ENCODE data around the gene MARS1. TPM values are rescaled to one million over a fixed set of nuclear protein-coding genes. Genes with fewer than 3 reads are reported as not detected.
"Not testable (repeated sequence)": the region's sequence is repeated elsewhere in the genome, so short reads cannot be mapped to it uniquely, and the experiment has no call there.

MARS1 gene
- total RNA-seq: 100 to 1,000 TPM; 133 to 437 (median 224) TPM

DNA sequence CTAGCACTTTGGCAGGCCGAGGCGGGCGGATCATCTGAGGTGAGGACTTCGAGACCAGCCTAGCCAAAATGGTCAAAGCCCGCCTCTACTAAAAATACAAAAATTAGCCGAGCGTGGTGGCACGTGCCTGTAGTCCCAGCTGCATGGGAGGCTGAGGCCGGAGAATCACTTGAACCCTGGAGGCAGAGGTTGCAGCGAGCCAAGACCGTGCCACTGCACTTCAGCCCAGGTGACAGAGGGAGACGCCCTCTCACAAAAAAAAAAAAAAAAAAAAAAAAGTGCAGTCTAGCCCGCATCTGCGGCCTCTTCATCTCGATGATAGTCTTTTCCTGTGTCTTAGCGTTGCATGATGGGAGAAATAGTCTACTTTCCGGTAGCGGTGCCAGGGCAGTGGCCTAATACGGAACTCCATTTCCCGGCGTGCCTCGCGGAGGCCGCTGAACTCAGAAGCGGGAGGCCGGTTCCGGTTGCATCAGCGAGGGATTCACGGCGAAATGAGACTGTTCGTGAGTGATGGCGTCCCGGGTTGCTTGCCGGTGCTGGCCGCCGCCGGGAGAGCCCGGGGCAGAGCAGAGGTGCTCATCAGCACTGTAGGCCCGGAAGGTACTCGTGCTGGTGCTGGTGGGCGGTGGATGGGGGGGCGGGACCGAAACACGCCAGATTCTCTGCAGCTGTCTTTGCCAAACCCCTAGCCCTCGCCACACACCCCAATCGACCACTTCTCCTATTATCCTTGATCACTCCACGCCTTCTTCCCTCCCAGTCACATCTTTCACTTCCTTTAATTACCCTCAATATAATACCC, at the start of gene MARS1:
TSS of gene MARS1 (plus strand) at position 472 of the 805 bp plus-strand sequence. CDS start at position 495, 23 bp downstream.
- peaks cover 9 to 10% of the 10 kb centered on the region in 2 donors for H3K4me1 ChIP-seq (replicated peaks in 1 of 2)
- in situ Hi-C loops (cut with MboI; ENCODE audit: low pct_unique_long_range_greater_than_20kb in 2 of 9, low sequenced_read_pairs in 9 of 9, unreplicated experiment in 9 of 9): no loop called here
- H3K27ac ChIP-seq: peak within 1 kb of the TSS; percentile 96 to 97
- H3K4me3 ChIP-seq: peak within 1 kb of the TSS; percentile 86 to 99 (median 93)
- 0 to 17% (median 4%) methylated on average over 3 to 15 of the region's 47 CpGs; no CpG with 5 or more reads in 1 of the 10 experiments for WGBS, 10 experiments
- ATAC-seq (replicated peaks in 6 of 8): peak; percentile 93 to 99 (median 98)

GRCh38 chr12:57438400-57438799, 49.5 kb upstream of the MARS1 start:
- H3K4me1 ChIP-seq (replicated peaks in 1 of 2): no peaks in the 10 kb centered on the region
- H3K27ac ChIP-seq: no peak overlapping the region
- ATAC-seq (replicated peaks in 6 of 8): peak in 3 of 8 experiments; percentile 40 to 73 (median 70)
- 29 to 50% (median 31%) methylated on average over 1 of the region's 1 CpG; no CpG with 5 or more reads in 7 of the 10 experiments for WGBS, 10 experiments
- no peak overlapping the region for H3K4me3 ChIP-seq
- in situ Hi-C loops (cut with MboI; ENCODE audit: low pct_unique_long_range_greater_than_20kb in 2 of 9, low sequenced_read_pairs in 9 of 9, unreplicated experiment in 9 of 9): loop anchor here in 1 of 9 experiments (25.0 kb wide), 1 partner anchor 126 kb away; no protein-coding TSS in a partner anchor

GRCh38 chr12:57439762-57440266, 48.1 kb upstream of the MARS1 start:
- H3K4me3 ChIP-seq: no peak overlapping the region
- H3K4me1 ChIP-seq (replicated peaks in 1 of 2): no peaks in the 10 kb centered on the region
- no peak for ATAC-seq (replicated peaks in 6 of 8)
- H3K27ac ChIP-seq: no peak overlapping the region
- 46 to 100% (median 71%) methylated on average over 1 to 4 of the region's 4 CpGs for WGBS, 10 experiments
- in situ Hi-C loops (cut with MboI; ENCODE audit: low pct_unique_long_range_greater_than_20kb in 2 of 9, low sequenced_read_pairs in 9 of 9, unreplicated experiment in 9 of 9): loop anchor here in 1 of 9 experiments (25.0 kb wide), 1 partner anchor 128 kb away; no protein-coding TSS in a partner anchor

GRCh38 chr12:57441393-57441792, 46.5 kb upstream of the MARS1 start:
- H3K4me3 ChIP-seq; H3K4me1 ChIP-seq (replicated peaks in 1 of 2); H3K27ac ChIP-seq; ATAC-seq (replicated peaks in 6 of 8): not testable (repeated sequence)
- 40 to 100% (median 81%) methylated on average over 1 to 2 of the region's 2 CpGs; no CpG with 5 or more reads in 5 of the 10 experiments for WGBS, 10 experiments
- in situ Hi-C loops (cut with MboI; ENCODE audit: low pct_unique_long_range_greater_than_20kb in 2 of 9, low sequenced_read_pairs in 9 of 9, unreplicated experiment in 9 of 9): loop anchor here in 1 of 9 experiments (25.0 kb wide), 1 partner anchor 129 kb away; no protein-coding TSS in a partner anchor

- H3K4me3 ChIP-seq: no peak overlapping the region
- ATAC-seq (replicated peaks in 6 of 8): peak in 2 of 8 experiments; percentile 65 to 86
- H3K27ac ChIP-seq: no peak overlapping the region
- H3K4me1 ChIP-seq (replicated peaks in 1 of 2): no peaks in the 10 kb centered on the region
- 0 to 100% (median 29%) methylated on average over 1 of the region's 1 CpG; no CpG with 5 or more reads in 4 of the 10 experiments for WGBS, 10 experiments
- in situ Hi-C loops (cut with MboI; ENCODE audit: low pct_unique_long_range_greater_than_20kb in 2 of 9, low sequenced_read_pairs in 9 of 9, unreplicated experiment in 9 of 9): loop anchor here in 1 of 9 experiments (25.0 kb wide), 1 partner anchor 130 kb away; no protein-coding TSS in a partner anchor
Measured at GRCh38 chr12:57441846-57442427, 45.9 kb upstream of the MARS1 start.

GRCh38 chr12:57444337-57444736, 43.5 kb upstream of the MARS1 start:
- not testable (repeated sequence) for H3K4me1 ChIP-seq (replicated peaks in 1 of 2); H3K4me3 ChIP-seq; H3K27ac ChIP-seq; ATAC-seq (replicated peaks in 6 of 8)
- in situ Hi-C loops (cut with MboI; ENCODE audit: low pct_unique_long_range_greater_than_20kb in 2 of 9, low sequenced_read_pairs in 9 of 9, unreplicated experiment in 9 of 9): loop anchor here in 1 of 9 experiments (25.0 kb wide), 1 partner anchor 132 kb away; no protein-coding TSS in a partner anchor
- 0 to 100% (median 73%) methylated on average over 1 to 5 of the region's 6 CpGs; no CpG with 5 or more reads in 1 of the 10 experiments for WGBS, 10 experiments

DNA sequence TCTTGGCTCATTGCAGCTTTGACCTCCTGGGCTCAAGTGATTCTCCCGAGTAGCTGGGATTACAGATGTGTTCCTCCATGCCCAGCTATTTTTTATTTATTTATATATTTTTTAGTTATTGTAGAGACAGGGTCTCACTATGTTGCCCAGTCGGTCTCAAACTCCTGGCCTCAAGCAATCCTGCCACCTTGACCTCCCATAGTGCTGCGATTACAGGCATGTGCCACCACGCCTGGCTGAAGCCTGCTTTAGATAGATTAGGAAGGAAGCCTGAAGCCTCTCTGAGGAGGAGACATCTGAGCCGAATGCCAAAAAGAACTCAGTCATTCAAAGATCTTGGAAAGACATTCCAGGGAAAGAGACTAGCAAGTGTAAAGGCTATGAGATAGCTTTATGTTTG, 43.1 kb upstream of the MARS1 start:
- H3K27ac ChIP-seq: no peak overlapping the region
- 0 to 98% (median 81%) methylated on average over 1 to 5 of the region's 5 CpGs for WGBS, 10 experiments
- ATAC-seq (replicated peaks in 6 of 8): no peak
- H3K4me3 ChIP-seq: no peak overlapping the region
- in situ Hi-C loops (cut with MboI; ENCODE audit: low pct_unique_long_range_greater_than_20kb in 2 of 9, low sequenced_read_pairs in 9 of 9, unreplicated experiment in 9 of 9): loop anchor here in 1 of 9 experiments (25.0 kb wide), 1 partner anchor 132 kb away; no protein-coding TSS in a partner anchor
- no peaks in the 10 kb centered on the region for H3K4me1 ChIP-seq (replicated peaks in 1 of 2)

GRCh38 chr12:57446292-57446960, 41.4 kb upstream of the MARS1 start:
- 81 to 100% (median 94%) methylated on average over 1 to 6 of the region's 6 CpGs for WGBS, 10 experiments
- no peak overlapping the region for H3K4me3 ChIP-seq
- no peak overlapping the region for H3K27ac ChIP-seq
- in situ Hi-C loops (cut with MboI; ENCODE audit: low pct_unique_long_range_greater_than_20kb in 2 of 9, low sequenced_read_pairs in 9 of 9, unreplicated experiment in 9 of 9): loop anchor here in 1 of 9 experiments (25.0 kb wide), 1 partner anchor 134 kb away; no protein-coding TSS in a partner anchor
- ATAC-seq (replicated peaks in 6 of 8): no peak
- H3K4me1 ChIP-seq (replicated peaks in 1 of 2): no peaks in the 10 kb centered on the region

GRCh38 chr12:57448669-57449068, 39.2 kb upstream of the MARS1 start:
- 9 to 83% (median 70%) methylated on average over 1 to 2 of the region's 2 CpGs; no CpG with 5 or more reads in 1 of the 10 experiments for WGBS, 10 experiments
- in situ Hi-C loops (cut with MboI; ENCODE audit: low pct_unique_long_range_greater_than_20kb in 2 of 9, low sequenced_read_pairs in 9 of 9, unreplicated experiment in 9 of 9): loop anchor here in 1 of 9 experiments (25.0 kb wide), 1 partner anchor 136 kb away; no protein-coding TSS in a partner anchor
- Histone ChIP-seq H3K4me3 (no peak overlapping the region), H3K4me1 (replicated peaks in 1 of 2) (peaks cover 11 to 13% of the 10 kb centered on the region in 2 donors), H3K27ac (no peak overlapping the region)
- ATAC-seq (replicated peaks in 6 of 8): no peak

DNA sequence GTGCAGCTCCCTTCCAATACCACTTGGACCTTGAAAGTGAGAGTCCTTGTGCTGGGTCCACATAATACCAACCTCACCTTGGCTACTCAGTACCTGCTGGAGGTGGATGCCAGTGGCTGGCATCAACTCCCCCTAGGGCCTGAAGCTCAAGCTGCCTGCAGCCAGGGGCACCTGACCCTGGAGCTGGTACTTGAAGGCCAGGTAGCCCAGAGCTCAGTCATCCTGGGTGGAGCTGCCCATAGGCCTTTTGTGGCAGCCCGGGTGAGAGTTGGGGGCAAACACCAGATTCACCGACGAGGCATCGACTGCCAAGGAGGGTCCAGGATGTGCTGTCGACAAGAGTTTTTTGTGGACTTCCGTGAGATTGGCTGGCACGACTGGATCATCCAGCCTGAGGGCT, 38.5 kb upstream of the MARS1 start:
- Histone ChIP-seq H3K4me3 (no peak overlapping the region), H3K27ac (no peak overlapping the region)
- in situ Hi-C loops (cut with MboI; ENCODE audit: low pct_unique_long_range_greater_than_20kb in 2 of 9, low sequenced_read_pairs in 9 of 9, unreplicated experiment in 9 of 9): loop anchor here in 1 of 9 experiments (25.0 kb wide), 1 partner anchor 137 kb away; no protein-coding TSS in a partner anchor

GRCh38 chr12:57450057-57450456, 37.8 kb upstream of the MARS1 start:
- Histone ChIP-seq H3K4me1 (replicated peaks in 1 of 2) (peaks cover 22 to 23% of the 10 kb centered on the region in 2 donors), H3K4me3 (no peak overlapping the region), H3K27ac (no peak overlapping the region)
- no peak for ATAC-seq (replicated peaks in 6 of 8)
- in situ Hi-C loops (cut with MboI; ENCODE audit: low pct_unique_long_range_greater_than_20kb in 2 of 9, low sequenced_read_pairs in 9 of 9, unreplicated experiment in 9 of 9): loop anchor here in 2 of 9 experiments (10.0 to 25.0 kb wide), 2 partner anchors 135 to 213 kb away; partner anchors contain the start of gene SHMT2 (in 1 of the 2)
- WGBS, 10 experiments: 88 to 100% (median 90%) methylated on average over 1 to 3 of the region's 3 CpGs; no CpG with 5 or more reads in 4 of the 10 experiments

More for the DNA sequence above, 38.5 kb upstream of the MARS1 start:
- no peak for ATAC-seq (replicated peaks in 6 of 8)
- WGBS, 10 experiments: 80 to 100% methylated on average over 1 of the region's 7 CpGs; no CpG with 5 or more reads in 8 of the 10 experiments
- H3K4me1 ChIP-seq (replicated peaks in 1 of 2): peaks cover 15 to 16% of the 10 kb centered on the region in 2 donors

GRCh38 chr12:57451233-57451778, 36.6 kb upstream of the MARS1 start:
- ATAC-seq (replicated peaks in 6 of 8): no peak
- Histone ChIP-seq H3K27ac (no peak overlapping the region), H3K4me1 (replicated peaks in 1 of 2) (peaks cover 32 to 35% of the 10 kb centered on the region in 2 donors), H3K4me3 (no peak overlapping the region)
- in situ Hi-C loops (cut with MboI; ENCODE audit: low pct_unique_long_range_greater_than_20kb in 2 of 9, low sequenced_read_pairs in 9 of 9, unreplicated experiment in 9 of 9): loop anchor here in 2 of 9 experiments (10.0 to 25.0 kb wide), 2 partner anchors 137 to 214 kb away; partner anchors contain the start of gene SHMT2 (in 1 of the 2)
- WGBS, 10 experiments: 28 to 100% (median 78%) methylated on average over 1 to 3 of the region's 6 CpGs; no CpG with 5 or more reads in 4 of the 10 experiments
